Activated CD4-positive, alpha-beta T cell treated with anti-CD3 and anti-CD28 coated beads, Interleukin-2, amount 50 U/mL, for 1 hour (primary cell): ENCODE data around the gene RIPOR2.
"Not testable (repeated sequence)": the region's sequence is repeated elsewhere in the genome, so short reads cannot be mapped to it uniquely, and the experiment has no call there.

Source experiments
- DNase-seq: peaks from one replicate; pipeline ENCODE4 v3.0.0-alpha.2; 2020

RIPOR2 gene

DNA sequence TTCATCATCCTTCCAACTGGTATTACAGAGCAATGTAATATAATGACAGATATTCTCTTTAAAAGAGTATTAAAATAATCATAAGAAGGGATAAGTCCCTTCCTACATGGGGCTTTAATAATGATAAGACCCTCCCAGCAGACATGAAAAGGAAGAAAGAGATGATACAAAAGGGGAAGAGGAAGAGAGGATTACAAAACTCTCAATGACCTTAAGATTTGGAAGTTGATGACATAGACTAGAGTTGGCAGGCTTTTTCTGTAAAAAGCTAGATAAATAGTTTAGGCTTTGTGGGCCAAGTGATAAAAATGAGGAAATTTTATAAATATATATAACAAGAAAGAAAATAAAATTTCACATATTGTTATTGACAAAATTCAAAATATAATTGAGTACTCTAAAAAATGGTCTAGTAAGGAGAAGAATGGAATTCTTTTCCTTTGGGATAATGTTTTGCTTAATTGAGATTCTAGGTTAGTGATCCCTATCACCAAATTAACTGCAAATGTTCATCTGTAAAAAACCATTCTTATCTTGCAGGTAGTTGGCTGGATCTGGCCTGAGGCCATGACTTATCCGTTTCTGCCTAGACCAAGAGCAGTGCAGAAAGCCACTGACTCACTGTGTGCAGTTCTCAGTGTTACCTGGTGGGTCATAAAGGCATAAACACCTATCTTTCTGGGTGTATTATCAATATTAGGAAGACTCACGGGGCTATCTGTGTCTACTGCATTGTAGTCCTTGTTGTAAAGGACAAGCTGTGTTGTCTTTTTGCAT is 11.0 kb downstream of the RIPOR2 start:
- peak; percentile 38 for DNase-seq

DNA sequence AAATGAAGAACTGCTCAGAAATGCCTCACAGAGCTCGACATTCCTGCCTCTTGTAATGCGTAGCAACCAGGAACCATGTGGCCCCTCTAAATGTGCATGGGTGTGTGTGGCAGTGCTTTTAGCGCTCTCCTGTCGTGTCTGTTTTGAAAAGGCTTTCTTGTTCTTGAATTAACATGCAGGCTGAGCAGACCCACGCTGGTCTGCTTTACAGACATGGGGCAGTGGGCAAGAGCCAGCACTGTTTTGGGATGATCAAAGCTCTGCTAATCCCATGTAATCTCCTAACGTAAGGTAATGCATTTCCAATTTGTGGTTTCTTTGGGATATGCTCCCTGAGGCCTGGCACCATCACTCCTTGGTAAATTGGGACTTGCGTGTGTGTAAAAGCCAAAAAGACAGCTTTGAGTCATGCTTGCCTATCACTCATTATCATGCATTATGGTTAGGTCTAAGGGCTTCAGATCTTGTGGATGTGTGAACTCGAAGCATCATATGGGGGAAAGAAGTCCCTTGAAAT is 11.8 kb downstream of the RIPOR2 start:
- DNase-seq, result no peak

DNA sequence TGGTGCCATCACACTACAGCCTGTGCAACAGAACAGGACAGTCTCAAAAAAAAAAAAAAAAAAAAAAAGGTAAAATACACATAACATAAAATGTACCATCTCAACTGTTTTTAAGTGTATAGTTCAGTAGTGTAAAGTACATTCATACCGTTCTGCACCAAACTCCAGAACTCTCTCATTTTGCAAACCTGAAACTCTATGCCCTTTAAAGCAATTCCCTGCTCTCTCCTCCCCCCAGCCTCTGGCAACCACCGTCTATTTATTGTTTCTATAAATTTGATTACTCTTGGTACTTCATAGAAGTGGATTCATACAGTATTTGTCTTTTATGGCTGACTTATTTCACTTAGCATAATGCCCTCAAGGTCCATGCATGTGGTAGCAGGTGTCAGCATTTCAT is 12.9 kb downstream of the RIPOR2 start:
- no peak for DNase-seq

DNA sequence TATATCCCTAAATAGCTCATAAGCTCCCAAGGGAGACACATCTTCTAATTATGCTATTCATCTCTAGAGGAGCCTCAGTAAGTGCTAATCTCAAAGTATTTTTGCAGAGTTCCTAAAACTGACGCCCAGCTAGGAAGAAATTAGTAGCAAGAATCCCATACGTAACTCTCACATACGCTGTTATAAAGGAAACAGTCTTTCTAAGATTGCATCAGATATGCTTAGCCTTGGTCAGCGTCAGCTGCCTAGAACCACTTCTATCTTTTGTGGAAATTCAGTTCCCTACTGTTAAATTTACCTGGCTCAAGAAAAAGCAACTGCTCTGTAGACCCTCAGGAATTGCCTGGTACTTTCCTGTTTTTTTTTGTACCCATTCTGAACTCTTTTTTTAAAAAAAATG is 13.6 kb downstream of the RIPOR2 start:
- no peak for DNase-seq

DNA sequence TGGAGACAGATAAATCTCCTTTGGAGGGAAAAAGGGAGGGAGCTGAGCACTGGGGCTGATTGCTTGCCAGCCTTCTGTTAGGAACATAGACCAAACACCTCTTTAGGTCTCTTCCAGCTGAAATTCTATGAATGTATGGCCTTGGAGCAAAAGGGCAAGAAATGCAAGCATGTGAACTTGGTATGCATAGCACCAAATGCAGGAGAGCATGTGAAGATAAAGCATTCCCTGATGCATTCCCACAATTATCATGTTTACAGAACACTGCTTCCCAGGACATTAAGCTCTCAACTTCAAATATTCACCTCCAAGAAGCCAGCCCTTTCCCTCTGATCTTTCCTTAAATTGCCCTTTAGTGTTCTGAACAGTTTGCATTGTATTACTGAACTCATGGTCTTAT is 15.6 kb downstream of the RIPOR2 start:
- no peak for DNase-seq

DNA sequence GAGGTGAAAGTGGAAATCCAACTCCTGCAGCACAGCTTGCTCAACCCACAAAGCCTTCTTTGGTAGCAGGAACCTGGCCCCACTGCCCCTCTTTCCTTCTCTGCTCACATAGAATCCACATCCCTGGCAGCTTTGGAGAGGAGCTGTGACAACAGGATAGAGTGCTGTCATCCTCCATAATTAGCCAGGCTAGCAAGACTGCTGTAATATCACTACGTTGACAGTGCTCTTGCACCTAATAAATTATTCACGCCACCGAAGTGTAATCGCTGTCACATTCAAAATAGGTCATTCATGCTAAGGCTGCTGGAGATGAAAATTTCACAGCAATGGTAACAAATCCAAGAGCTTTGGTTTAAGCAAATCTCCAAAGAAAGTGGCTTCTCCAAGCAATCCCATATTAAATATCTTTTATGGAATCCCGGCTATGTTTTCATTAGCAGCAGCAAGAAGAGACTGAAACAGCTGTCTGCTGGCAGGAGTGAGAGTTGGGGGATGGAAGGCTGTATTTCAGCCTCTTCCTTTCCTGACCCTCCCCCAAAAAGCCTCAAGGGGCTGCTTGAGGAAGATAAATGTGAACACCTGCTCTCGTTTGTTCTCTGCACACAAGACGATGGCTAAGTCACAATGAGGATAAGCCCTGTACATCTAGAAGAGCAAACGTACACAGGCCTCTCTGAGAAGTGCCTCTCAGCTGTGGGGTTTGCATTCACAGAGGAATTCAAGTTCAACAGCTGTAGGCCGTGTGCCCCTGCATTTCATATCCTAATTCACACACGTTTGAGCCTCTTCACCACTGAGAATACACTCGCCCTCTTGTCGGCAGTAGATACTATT is 16.5 kb downstream of the RIPOR2 start:
- no peak for DNase-seq

DNA sequence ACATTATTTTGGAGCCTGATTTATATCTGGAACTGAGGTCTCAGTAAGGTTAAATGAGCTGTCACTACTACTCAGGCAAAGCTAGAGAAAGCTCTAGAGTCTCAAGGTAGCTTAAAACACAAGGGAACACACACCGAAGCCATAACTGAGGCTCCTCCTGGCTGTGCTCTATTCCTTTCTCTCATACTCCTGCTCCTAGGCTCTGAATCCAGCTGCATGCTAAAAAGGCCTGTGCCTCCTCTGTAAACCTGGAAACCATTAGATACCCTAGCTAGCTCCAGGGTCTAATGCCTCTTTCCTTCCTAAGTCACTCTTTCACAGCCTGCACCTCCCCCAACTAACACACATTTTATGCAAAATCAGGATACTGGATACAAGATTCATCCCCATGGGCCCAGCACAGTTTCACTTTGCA is 17.1 kb downstream of the RIPOR2 start:
- no peak for DNase-seq

DNA sequence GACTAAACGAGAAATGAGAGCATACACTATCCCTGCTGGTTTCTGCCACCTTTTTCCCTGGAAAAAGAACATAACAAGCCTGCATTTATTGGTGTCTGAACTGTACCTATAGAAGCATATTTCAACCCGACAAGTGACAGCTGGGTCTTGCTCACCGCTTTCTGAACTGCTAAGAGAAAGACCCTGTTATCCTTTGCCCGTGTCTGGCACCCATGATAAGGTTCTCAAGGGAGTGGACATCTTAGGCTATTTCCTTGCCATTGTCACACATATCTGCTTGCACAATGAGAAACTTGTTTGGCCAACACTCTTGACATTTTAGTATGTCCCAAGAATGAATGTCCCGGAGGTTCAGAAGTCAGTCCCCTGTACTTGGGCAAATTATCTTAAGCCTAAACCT is 19.3 kb downstream of the RIPOR2 start:
- DNase-seq, result no peak

DNA sequence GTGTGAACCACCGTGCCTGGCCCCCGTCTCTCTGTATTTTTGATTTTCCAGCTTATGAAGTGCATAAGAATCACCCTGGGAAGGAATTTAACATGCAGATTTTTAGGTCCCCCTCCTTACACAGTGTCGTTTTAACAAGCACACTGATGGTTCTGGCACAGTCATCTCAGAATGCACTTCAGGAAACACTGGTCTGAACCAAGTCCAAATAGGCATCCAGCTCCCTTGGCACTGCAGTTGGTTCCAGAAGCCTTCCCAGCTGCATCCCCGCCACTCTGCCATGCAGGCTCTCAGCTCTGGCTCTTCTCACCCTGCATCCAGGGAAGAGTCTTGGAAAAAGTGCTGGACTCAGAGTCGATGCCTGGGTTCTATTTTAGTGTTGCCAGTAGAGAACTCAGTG is 20.1 kb downstream of the RIPOR2 start:
- no peak for DNase-seq

DNA sequence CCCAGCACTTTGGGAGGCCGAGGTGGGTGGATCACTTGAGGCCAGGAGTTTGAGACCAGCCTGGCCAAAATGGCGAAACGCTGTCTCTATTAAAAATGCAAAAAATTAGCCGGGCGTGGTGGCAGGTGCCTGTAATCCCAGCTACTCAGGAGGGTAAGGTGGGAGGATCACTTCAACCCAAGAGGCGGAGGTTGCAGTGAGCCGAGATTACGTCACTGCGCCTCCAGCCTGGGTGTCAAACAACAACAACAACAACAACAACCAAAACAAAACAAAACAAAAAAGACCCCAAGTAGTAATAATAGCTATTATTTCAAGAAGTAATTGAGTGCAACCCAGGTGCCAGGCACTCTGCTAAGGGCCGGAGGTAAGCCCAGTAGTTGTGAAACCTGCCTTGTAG is 21.7 kb downstream of the RIPOR2 start:
- not testable (repeated sequence) for DNase-seq

DNA sequence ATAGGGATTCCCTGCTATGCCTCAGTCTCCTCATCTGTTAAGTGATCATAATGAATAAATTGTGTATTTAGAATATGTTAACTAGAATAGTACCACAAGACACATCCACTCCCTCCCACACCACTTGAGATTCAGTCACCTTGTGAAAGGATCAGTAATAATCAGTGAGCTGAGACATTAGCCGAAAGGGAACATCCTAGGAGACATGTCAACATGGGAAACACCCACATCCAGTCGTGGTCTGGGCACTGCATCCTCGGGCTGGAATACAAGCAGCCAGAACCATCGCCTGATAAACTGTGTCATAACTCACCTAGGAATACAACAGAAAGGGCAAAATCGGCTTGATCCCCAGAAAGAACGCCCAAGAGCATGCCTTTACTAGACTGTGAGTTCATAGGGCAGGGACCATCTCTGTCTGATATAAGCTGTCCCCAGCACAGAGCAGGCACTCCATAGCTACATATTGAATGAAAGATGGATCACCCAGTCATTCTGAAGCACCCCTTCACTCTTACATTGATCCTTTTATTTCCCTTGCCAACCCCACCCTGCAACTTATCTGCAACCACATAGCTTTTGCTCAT is 23.9 kb downstream of the RIPOR2 start:
- DNase-seq, result no peak

DNA sequence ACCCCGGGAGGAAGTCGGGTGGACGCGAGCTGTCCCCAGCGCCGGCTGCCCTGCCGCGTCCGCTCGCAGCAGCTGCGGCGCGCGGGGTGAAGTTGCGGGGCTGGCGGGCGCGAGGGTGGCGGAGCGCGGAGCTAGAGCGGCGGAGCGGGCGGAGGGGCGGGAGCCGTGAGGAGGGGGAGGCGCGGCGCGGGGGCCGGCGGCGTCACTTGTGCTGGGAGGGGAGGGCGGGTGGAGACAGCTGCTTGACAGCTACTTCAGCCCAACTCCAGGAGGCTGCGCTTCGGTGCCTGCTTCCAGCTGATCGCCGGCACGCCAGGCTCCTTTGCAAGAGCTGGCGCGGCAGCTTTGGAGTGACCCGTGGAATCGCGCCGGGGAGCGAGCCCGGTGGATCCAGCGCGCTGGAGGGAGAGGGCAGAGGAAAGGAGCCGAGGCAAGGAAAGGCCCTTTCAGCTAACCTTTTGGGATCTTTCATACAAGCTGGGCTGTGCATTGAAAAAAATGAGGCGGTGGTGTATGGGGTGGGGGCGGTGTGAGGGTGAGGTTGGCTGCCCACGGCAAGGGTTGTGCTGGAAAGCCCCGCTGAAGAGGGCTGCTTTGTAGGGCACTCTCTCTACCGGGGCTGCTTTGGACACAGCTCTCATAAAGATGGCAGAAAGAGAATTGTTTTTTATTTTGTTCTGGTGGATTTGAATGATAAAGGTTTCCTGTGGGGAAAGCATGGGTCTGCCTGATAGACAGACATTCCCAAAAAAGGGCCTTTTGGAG is 24.6 kb downstream of the RIPOR2 start:
- DNase-seq, result peak; percentile 51

DNA sequence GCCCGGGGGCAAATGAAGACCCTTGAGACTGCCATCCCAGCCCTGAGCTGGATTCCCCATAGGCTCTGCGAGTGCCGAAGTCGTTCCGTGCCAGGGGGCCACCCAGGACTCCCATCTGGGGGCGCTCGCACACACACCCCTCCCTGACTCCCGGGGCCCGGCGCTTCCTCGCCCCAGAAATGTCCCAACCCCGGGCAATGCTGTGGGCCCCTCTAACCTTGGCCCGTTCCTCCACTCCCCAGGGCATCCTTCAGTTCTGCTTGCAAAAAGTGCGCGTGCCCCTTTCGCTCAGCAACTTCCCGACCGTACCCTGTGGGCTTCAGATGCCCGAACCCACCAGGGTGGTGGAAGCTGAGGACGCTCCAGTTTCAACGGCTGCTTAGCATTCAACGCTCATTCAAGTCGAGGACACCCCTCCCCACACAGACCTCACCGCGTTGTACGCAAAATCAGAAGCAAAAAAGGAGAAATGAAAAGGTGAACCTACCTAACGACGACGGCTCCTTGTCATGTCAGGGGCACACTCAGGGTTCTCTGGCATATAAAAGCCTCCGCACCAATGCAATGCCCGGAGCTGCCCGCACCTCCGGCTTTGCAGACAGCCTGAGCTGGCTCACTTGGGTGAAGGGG is 25.3 kb downstream of the RIPOR2 start:
- DNase-seq, result peak; percentile 26

DNA sequence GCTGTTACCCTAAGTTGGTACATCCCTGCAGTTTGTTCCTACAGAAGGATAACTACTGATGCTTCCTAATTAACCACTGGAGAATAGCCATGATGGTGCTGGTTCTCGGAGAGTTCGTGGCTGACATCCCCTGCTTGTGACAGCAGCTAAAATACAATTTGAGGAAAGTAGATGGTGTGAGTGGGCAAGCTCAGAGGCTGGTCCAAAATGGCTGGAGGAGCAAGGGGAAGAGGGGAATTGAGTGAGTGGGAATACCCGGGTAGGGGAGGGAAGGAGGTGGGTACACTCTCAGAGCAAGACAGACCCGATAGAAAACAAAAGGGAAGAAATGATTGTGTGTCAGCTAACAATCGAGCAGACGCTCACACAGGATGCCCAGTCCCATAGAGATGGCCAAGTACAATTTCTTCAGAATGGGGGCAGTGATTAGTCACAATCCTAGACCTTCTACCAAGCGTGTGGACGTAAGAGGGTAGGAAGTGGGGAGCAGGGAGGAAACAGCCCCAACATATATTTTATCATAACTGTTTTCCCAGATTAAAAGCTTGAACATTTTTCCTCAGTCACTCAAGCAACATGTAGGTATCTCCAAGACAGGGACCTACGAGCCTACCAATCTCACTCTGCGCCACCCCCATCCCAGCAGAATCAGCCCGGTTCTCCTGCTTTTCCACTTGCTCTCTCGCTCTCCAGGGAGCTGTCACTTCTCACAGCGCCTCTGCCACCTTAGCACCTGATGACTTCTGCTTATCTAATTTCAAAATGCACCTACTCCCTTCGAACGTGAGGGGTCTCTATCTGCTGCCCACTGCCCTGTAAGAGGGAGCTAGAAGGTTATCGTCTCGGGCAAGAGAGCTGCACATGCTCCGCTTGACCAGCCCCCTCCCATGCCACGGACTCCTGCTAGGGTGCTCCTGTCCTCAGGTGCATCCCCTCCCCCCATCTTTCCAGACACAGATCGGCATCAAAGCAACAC is 26.2 kb downstream of the RIPOR2 start:
- DNase-seq, result no peak

DNA sequence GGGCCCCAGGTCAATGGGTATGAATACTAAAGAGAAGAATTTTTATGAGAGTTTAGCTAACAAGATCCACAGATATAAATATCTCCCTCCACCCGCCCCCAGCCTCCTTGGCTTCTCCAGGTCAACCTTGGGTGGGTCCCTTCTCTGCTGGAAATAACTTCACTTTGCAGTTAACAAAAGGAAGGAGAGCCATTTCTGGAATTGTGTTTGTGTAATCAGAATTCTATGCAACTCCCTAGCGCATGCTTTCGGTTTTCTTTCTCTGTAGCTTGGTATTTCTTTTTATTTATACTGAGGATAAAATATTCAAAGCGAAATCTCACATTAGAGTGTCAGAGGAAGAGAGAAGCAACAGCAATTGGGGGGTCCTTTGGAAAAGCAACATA is 27.1 kb downstream of the RIPOR2 start:
- DNase-seq, result no peak

DNA sequence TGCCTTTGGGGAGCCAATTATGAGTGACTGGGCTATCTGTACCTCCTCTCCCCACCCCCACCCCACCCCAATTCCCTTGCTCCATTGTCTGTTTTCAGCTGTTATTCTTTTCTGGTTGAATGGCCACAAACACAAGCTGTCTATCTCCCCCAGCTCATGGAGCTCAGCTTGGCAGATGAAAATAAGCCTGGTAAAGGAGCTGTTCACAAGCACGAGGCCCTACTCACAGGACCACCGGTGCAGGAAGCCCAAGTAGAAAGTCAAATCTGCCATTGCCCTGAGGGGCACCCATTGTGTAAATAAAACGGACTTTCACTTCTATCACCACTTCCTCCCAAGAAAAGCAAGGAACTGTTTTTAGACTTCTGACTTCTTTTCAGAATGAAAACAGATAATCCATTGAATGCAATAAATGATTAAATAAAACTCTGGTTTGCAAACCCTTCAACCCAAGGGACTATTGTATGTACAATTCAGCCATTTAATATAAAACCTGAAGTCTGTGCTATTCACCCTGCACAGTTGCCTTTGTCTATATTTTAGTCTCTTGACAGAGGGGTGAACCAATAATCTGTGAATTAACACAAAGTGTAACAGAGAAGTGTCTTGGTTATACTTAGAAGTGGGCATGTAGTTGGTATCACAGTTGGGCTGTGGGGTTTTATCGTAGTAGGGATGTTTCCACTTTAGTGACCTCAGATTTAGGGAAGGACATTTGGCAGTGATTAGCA is 27.7 kb downstream of the RIPOR2 start:
- no peak for DNase-seq

DNA sequence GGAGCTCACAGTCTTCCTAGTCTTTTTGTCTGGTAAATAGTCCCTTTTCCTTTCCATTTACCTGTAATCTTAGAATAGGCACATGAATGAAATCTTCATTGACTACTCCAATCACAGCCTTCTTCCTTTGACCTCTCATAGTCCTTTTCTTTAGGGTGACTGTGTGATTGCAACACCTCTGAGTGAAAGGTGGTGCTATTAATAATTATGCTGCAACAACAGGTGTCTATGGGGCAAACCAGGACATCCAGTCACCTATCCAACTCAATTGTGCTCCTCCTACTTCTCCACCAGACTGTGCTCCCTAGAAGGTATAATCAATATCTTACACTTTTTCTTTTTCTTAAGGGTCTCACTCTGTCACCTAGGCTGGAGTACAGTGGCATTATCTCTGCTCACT is 29.4 kb downstream of the RIPOR2 start:
- DNase-seq, result no peak

DNA sequence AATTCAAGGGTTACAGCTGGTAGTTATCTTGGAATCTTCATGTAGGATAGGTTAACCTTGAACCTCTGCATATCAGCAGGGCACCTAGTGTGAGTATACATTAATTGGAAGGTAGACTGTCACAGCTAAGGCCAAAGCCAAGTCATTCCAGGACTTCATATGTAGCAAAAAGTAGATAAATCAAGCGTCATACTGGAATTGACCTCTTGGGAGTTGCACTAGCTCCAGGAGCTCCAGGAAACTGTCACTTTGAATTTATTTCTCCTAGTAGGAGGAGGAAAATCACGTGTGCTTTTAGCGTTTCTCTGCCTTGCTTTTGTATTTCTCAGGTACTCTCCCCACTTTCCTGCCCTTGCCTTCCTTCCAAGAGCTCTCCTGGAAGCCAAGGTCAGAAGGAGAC is 30.3 kb downstream of the RIPOR2 start:
- no peak for DNase-seq

DNA sequence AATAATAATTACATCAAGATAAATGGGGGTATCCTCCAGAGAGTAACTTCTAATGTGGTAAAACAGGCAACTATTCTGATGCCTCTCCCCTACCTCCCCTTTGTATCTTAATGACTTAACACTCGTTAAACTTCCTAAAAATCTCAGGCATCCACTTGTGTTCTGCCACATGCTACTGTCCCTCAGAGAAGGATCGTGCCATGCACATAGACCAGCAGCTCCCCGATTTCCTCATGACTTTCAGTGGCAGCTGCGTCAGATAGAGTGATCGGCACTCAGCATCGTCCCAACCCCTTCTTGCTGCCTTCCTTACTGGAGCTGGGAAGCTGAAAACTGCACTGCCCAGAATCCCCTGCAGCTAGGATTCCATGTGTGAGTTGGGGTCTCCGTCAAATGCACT is 32.1 kb downstream of the RIPOR2 start:
- DNase-seq, result no peak

DNA sequence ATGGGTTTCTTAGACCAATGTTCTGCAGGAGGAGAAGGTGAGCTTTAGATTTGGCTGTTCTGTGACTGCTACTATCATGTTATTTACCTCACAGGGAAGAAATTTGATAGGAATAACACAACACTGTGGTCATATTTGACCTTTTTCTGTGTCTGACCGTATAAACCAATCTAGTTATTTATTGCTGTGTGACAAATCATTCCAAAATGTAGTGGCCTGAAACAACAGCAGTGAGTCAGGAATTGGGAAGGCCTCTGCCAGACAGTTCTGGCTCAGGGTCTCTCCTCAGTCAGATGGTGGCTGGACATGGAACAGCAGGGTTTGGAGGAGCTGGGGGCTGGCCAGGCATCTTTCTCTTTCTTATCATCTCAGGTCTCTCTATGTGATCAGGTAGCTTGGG is 33.0 kb downstream of the RIPOR2 start:
- DNase-seq, result no peak
